ENCODE results near the gene CHMP5. TPM values are rescaled to one million over a fixed set of nuclear protein-coding genes. Genes with fewer than 3 reads are reported as not detected.

Gene CHMP5
- total and polyA plus RNA-seq, 10 of the 15 experiments (the other 5 are each of a cell fraction or from before 2014, with no cell fraction given), result 40.3 to 179 (median 78.6) TPM

DNA sequence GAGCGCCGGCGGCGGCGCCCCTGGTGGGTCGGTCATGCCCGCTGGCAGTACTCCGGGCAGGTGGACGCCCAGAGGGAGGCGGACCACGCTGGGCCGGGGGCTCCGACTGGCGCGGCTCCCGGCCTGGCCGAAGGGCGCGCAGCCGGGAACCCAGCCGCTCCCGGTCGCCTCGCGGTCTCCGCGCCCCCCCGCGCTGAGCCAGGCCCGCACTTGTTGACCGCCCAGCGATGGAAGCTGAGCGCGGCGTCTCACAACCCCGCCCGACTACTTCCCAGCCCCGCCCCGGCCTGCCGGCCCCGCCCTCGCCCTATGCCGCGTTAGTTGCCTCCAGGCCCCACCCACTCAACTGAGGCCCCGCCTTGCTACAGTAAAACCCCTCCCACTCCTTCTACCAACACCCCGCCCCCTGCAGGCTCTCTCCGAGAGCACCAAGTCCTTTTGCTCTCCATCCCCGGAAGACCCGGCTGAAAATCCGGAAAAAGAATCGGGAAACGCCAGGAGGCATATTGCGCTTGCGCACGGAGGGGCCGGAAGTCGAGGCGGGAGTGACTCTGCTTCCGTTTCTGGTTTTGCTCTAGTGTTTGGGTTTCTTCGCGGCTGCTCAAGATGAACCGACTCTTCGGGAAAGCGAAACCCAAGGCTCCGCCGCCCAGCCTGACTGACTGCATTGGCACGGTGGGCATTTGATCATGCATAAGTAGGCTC lies at the start of gene CHMP5, which contains the start of gene BAG1 (continued):
- TF ChIP-seq, protein P1, sequence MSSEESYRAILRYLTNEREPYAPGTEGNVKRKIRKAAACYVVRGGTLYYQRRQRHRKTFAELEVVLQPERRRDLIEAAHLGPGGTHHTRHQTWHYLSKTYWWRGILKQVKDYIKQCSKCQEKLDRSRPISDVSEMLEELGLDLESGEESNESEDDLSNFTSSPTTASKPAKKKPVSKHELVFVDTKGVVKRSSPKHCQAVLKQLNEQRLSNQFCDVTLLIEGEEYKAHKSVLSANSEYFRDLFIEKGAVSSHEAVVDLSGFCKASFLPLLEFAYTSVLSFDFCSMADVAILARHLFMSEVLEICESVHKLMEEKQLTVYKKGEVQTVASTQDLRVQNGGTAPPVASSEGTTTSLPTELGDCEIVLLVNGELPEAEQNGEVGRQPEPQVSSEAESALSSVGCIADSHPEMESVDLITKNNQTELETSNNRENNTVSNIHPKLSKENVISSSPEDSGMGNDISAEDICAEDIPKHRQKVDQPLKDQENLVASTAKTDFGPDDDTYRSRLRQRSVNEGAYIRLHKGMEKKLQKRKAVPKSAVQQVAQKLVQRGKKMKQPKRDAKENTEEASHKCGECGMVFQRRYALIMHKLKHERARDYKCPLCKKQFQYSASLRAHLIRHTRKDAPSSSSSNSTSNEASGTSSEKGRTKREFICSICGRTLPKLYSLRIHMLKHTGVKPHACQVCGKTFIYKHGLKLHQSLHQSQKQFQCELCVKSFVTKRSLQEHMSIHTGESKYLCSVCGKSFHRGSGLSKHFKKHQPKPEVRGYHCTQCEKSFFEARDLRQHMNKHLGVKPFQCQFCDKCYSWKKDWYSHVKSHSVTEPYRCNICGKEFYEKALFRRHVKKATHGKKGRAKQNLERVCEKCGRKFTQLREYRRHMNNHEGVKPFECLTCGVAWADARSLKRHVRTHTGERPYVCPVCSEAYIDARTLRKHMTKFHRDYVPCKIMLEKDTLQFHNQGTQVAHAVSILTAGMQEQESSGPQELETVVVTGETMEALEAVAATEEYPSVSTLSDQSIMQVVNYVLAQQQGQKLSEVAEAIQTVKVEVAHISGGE (CRISPR knock-in tag; IDR thresholded peaks at IDR 0.05), result no peak
- TF ChIP-seq WRNIP1 (IDR thresholded peaks at IDR 0.05; ENCODE audit: borderline replicate concordance, low read depth, low read length) (no peak), ZBED1 (IDR thresholded peaks at IDR 0.05; ENCODE audit: borderline replicate concordance) (no peak), CREB1 (IDR thresholded peaks at IDR 0.05; ENCODE audit: low read depth) (peak; percentile 80), NFYA (IDR thresholded peaks at IDR 0.05; ENCODE audit: borderline replicate concordance, low read depth, low read length) (no peak), STAT3 (IDR thresholded peaks at IDR 0.05; ENCODE audit: low read depth, low read length) (no peak), CHD1 (IDR thresholded peaks at IDR 0.05; ENCODE audit: low read depth, low read length) (no peak), NFXL1 (IDR thresholded peaks at IDR 0.05; ENCODE audit: borderline replicate concordance) (no peak), ZZZ3 (IDR thresholded peaks at IDR 0.05; ENCODE audit: control insufficient read depth, insufficient read length, low read depth) (no peak), PAX8 (IDR thresholded peaks at IDR 0.05) (no peak), KDM1A (IDR thresholded peaks at IDR 0.05; ENCODE audit: borderline replicate concordance) (no peak), ESRRA (IDR thresholded peaks at IDR 0.05; ENCODE audit: low read length) (no peak), SMAD1 (IDR thresholded peaks at IDR 0.05; ENCODE audit: low read depth, partially characterized antibody) (no peak)
- TF ChIP-seq, protein P2, sequence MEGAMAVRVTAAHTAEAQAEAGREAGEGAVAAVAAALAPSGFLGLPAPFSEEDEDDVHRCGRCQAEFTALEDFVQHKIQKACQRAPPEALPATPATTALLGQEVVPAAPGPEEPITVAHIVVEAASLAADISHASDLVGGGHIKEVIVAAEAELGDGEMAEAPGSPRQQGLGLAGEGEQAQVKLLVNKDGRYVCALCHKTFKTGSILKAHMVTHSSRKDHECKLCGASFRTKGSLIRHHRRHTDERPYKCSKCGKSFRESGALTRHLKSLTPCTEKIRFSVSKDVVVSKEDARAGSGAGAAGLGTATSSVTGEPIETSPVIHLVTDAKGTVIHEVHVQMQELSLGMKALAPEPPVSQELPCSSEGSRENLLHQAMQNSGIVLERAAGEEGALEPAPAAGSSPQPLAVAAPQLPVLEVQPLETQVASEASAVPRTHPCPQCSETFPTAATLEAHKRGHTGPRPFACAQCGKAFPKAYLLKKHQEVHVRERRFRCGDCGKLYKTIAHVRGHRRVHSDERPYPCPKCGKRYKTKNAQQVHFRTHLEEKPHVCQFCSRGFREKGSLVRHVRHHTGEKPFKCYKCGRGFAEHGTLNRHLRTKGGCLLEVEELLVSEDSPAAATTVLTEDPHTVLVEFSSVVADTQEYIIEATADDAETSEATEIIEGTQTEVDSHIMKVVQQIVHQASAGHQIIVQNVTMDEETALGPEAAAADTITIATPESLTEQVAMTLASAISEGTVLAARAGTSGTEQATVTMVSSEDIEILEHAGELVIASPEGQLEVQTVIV (IDR thresholded peaks at IDR 0.05; ENCODE audit: borderline replicate concordance, partially characterized antibody), result peak; percentile 62
- TF ChIP-seq, protein P3, sequence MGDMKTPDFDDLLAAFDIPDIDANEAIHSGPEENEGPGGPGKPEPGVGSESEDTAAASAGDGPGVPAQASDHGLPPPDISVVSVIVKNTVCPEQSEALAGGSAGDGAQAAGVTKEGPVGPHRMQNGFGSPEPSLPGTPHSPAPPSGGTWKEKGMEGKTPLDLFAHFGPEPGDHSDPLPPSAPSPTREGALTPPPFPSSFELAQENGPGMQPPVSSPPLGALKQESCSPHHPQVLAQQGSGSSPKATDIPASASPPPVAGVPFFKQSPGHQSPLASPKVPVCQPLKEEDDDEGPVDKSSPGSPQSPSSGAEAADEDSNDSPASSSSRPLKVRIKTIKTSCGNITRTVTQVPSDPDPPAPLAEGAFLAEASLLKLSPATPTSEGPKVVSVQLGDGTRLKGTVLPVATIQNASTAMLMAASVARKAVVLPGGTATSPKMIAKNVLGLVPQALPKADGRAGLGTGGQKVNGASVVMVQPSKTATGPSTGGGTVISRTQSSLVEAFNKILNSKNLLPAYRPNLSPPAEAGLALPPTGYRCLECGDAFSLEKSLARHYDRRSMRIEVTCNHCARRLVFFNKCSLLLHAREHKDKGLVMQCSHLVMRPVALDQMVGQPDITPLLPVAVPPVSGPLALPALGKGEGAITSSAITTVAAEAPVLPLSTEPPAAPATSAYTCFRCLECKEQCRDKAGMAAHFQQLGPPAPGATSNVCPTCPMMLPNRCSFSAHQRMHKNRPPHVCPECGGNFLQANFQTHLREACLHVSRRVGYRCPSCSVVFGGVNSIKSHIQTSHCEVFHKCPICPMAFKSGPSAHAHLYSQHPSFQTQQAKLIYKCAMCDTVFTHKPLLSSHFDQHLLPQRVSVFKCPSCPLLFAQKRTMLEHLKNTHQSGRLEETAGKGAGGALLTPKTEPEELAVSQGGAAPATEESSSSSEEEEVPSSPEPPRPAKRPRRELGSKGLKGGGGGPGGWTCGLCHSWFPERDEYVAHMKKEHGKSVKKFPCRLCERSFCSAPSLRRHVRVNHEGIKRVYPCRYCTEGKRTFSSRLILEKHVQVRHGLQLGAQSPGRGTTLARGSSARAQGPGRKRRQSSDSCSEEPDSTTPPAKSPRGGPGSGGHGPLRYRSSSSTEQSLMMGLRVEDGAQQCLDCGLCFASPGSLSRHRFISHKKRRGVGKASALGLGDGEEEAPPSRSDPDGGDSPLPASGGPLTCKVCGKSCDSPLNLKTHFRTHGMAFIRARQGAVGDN (IDR thresholded peaks at IDR 0.05), result peak; percentile 43
- TF ChIP-seq, protein P4, sequence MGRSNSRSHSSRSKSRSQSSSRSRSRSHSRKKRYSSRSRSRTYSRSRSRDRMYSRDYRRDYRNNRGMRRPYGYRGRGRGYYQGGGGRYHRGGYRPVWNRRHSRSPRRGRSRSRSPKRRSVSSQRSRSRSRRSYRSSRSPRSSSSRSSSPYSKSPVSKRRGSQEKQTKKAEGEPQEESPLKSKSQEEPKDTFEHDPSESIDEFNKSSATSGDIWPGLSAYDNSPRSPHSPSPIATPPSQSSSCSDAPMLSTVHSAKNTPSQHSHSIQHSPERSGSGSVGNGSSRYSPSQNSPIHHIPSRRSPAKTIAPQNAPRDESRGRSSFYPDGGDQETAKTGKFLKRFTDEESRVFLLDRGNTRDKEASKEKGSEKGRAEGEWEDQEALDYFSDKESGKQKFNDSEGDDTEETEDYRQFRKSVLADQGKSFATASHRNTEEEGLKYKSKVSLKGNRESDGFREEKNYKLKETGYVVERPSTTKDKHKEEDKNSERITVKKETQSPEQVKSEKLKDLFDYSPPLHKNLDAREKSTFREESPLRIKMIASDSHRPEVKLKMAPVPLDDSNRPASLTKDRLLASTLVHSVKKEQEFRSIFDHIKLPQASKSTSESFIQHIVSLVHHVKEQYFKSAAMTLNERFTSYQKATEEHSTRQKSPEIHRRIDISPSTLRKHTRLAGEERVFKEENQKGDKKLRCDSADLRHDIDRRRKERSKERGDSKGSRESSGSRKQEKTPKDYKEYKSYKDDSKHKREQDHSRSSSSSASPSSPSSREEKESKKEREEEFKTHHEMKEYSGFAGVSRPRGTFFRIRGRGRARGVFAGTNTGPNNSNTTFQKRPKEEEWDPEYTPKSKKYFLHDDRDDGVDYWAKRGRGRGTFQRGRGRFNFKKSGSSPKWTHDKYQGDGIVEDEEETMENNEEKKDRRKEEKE (IDR thresholded peaks at IDR 0.05), result peak; percentile 46; the same call in 1 of the 2 replicates
- TF ChIP-seq, protein P5, sequence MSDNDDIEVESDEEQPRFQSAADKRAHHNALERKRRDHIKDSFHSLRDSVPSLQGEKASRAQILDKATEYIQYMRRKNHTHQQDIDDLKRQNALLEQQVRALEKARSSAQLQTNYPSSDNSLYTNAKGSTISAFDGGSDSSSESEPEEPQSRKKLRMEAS (IDR thresholded peaks at IDR 0.05; ENCODE audit: low read depth, low read length), result no peak; the same call in 1 of the 2 replicates
